Loucy (cell line): ENCODE results near the gene GRID2.
"Not testable (repeated sequence)": the region's sequence is repeated elsewhere in the genome, so short reads cannot be mapped to it uniquely, and the experiment has no call there.

Experiments used
- H2AFZ ChIP-seq: fragments of 200-600 bp; sonication (generic); 2 replicates; pipeline ENCODE4 v1.6.0; 2016; ENCODE audit warnings: antibody characterized with exemption, mild to moderate bottlenecking, low read length, moderate library complexity
- H3F3A ChIP-seq: fragments of 200-600 bp; 2 replicates; pipeline ENCODE4 v1.6.0; 2016; ENCODE audit warnings: antibody characterized with exemption, low read depth, mild to moderate bottlenecking
- H3K27me3 ChIP-seq: fragments of 200-600 bp; sonication (generic); 2 replicates; pipeline ENCODE4 v1.6.1; 2014; ENCODE audit warnings: low read length, mild to moderate bottlenecking; ENCODE audit not compliant: insufficient read depth, poor library complexity, severe bottlenecking
- H3K36me3 ChIP-seq: fragments of 200-600 bp; sonication (generic); 2 replicates; pipeline ENCODE4 v1.6.1; 2016; ENCODE audit warnings: low read length; ENCODE audit not compliant: insufficient read depth
- H3K4me1 ChIP-seq: fragments of 200-600 bp; sonication (generic); 2 replicates; pipeline ENCODE4 v1.5.1; 2014; ENCODE audit warnings: low read length, mild to moderate bottlenecking; ENCODE audit not compliant: insufficient read depth, poor library complexity, severe bottlenecking
- H3K4me2 ChIP-seq: fragments of 200-600 bp; sonication (generic); 2 replicates; pipeline ENCODE4 v1.6.0; 2014; ENCODE audit warnings: antibody characterized with exemption, low read length, low read depth, mild to moderate bottlenecking; ENCODE audit not compliant: poor library complexity, severe bottlenecking
- H3K4me3 ChIP-seq: fragments of 200-600 bp; sonication (generic); 2 replicates; pipeline ENCODE4 v1.5.1; 2014; ENCODE audit warnings: low read length, mild to moderate bottlenecking, mixed read lengths; ENCODE audit not compliant: poor library complexity, severe bottlenecking
- H3K79me2 ChIP-seq: fragments of 200-600 bp; sonication (generic); 2 replicates; pipeline ENCODE4 v1.6.1; 2014; ENCODE audit warnings: low read length; ENCODE audit not compliant: insufficient read depth
- H3K9ac ChIP-seq: fragments of 200-600 bp; sonication (generic); 2 replicates; pipeline ENCODE4 v1.6.0; 2014; ENCODE audit warnings: mild to moderate bottlenecking, low read depth, low read length, moderate library complexity; ENCODE audit not compliant: poor library complexity, severe bottlenecking
- H3K9me2 ChIP-seq: fragments of 200-600 bp; sonication (generic); replicated peaks from 2 replicates; pipeline ENCODE4 v1.6.1; 2016; ENCODE audit warnings: low read depth, low read length, mixed read lengths
- H3K9me3 ChIP-seq: fragments of 200-600 bp; sonication (generic); 2 replicates; pipeline ENCODE4 v1.6.1; 2014; ENCODE audit warnings: mild to moderate bottlenecking, antibody characterized with exemption, low read length, low read depth; ENCODE audit not compliant: insufficient read depth
- H4K20me1 ChIP-seq: fragments of 200-600 bp; sonication (generic); 2 replicates; pipeline ENCODE4 v1.6.0; 2014; ENCODE audit warnings: antibody characterized with exemption, low read length, mild to moderate bottlenecking; ENCODE audit not compliant: insufficient read depth, poor library complexity, severe bottlenecking
- CTCF ChIP-seq: fragments of 200-600 bp; sonication (generic); conservative IDR thresholded peaks from 2 replicates; pipeline ENCODE4 v1.5.1; 2014; ENCODE audit warnings: mild to moderate bottlenecking, antibody characterized with exemption, low read length
- EZH2phosphoT487 ChIP-seq: fragments of 200-600 bp; IDR thresholded peaks from 2 replicates; pipeline ENCODE4 v1.6.1; 2018; ENCODE audit warnings: antibody characterized with exemption, mild to moderate bottlenecking, moderate library complexity, borderline replicate concordance

The GRID2 gene

GRCh38 chr4:92421920-92422319, 118.2 kb downstream of the GRID2 start:
- Histone ChIP-seq H2AFZ (no peak overlapping the region), H3K27me3 (no peaks in the 10 kb centered on the region), H3K9ac (no peak overlapping the region), H3F3A (no peaks in the 10 kb centered on the region), H3K79me2 (no peaks in the 10 kb centered on the region), H3K4me1 (no peaks in the 10 kb centered on the region), H3K4me3 (no peak overlapping the region), H3K36me3 (no peaks in the 10 kb centered on the region), H3K4me2 (no peak overlapping the region), H4K20me1 (no peaks in the 10 kb centered on the region), H3K9me3 (no peaks in the 10 kb centered on the region), H3K9me2 (no peaks in the 10 kb centered on the region)
- TF ChIP-seq CTCF, result no peak
- TF ChIP-seq EZH2phosphoT487, result no peak

- Histone ChIP-seq H3K9me2 (no peaks in the 10 kb centered on the region), H3K9me3 (no peaks in the 10 kb centered on the region; the same call in 1 of the 2 replicates), H3F3A (no peaks in the 10 kb centered on the region), H3K27me3 (no peaks in the 10 kb centered on the region), H3K4me1 (no peaks in the 10 kb centered on the region), H3K4me2 (no peak overlapping the region), H4K20me1 (no peaks in the 10 kb centered on the region), H2AFZ (no peak overlapping the region), H3K36me3 (no peaks in the 10 kb centered on the region), H3K4me3 (no peak overlapping the region), H3K9ac (no peak overlapping the region), H3K79me2 (no peaks in the 10 kb centered on the region)
- TF ChIP-seq CTCF (no peak), EZH2phosphoT487 (no peak)
Observed at GRCh38 chr4:92433272-92433758, 129.5 kb downstream of the GRID2 start.

GRCh38 chr4:92438722-92439121, 135.0 kb downstream of the GRID2 start:
- H3K4me2 ChIP-seq, H2AFZ ChIP-seq, H3K79me2 ChIP-seq, H3K4me1 ChIP-seq, H3K9me3 ChIP-seq, H3K9me2 ChIP-seq, H3K36me3 ChIP-seq, H4K20me1 ChIP-seq, H3K9ac ChIP-seq, H3F3A ChIP-seq, H3K27me3 ChIP-seq, H3K4me3 ChIP-seq: not testable (repeated sequence)

GRCh38 chr4:92442131-92442530, 138.4 kb downstream of the GRID2 start:
- not testable (repeated sequence) for H3K9ac ChIP-seq, H3K4me2 ChIP-seq, H3K4me1 ChIP-seq, H3K4me3 ChIP-seq, H2AFZ ChIP-seq, H3K9me2 ChIP-seq, H3K79me2 ChIP-seq, H3K27me3 ChIP-seq, H3K9me3 ChIP-seq, H3K36me3 ChIP-seq, H4K20me1 ChIP-seq, H3F3A ChIP-seq

- not testable (repeated sequence) for H3K4me2 ChIP-seq, H3K4me1 ChIP-seq, H3K4me3 ChIP-seq, H3F3A ChIP-seq, H3K36me3 ChIP-seq, H3K9me2 ChIP-seq, H3K9me3 ChIP-seq, H3K27me3 ChIP-seq, H4K20me1 ChIP-seq, H3K79me2 ChIP-seq, H2AFZ ChIP-seq, H3K9ac ChIP-seq
Observed at GRCh38 chr4:92444143-92444843, 140.5 kb downstream of the GRID2 start.
